Left ventricle myocardium inferior (tissue), 1 donor: ENCODE measurements around the gene SP140. TPM values are rescaled to one million over a fixed set of nuclear protein-coding genes. Genes with fewer than 3 reads are reported as not detected.
"Not testable (repeated sequence)": the region's sequence is repeated elsewhere in the genome, so short reads cannot be mapped to it uniquely, and the experiment has no call there.

Experiments
- DNase-seq: peaks from one replicate; pipeline ENCODE4 v3.0.0-alpha.2; 2020
- H3K27ac ChIP-seq: fragments of 200-600 bp; replicated peaks from 2 replicates; pipeline ENCODE4 v1.8.0; 2021
- H3K27me3 ChIP-seq: fragments of 200-600 bp; 2 replicates; pipeline ENCODE4 v1.8.0; 2021; ENCODE audit warnings: low read depth
- H3K36me3 ChIP-seq: fragments of 200-600 bp; 2 replicates; pipeline ENCODE4 v1.8.0; 2021
- H3K4me1 ChIP-seq: fragments of 200-600 bp; 2 replicates; pipeline ENCODE4 v1.8.0; 2021
- H3K4me3 ChIP-seq: fragments of 200-600 bp; 2 replicates; pipeline ENCODE4 v1.8.0; 2021; ENCODE audit warnings: mild to moderate bottlenecking, moderate library complexity
- H3K9me3 ChIP-seq: fragments of 200-600 bp; replicated peaks from 2 replicates; pipeline ENCODE4 v1.8.0; 2021
- CTCF ChIP-seq: fragments of 200-600 bp; IDR thresholded peaks from 2 replicates; pipeline ENCODE4 v1.8.0; 2021; ENCODE audit warnings: antibody characterized with exemption, mild to moderate bottlenecking, borderline replicate concordance
- intact Hi-C: fragments of 100-400 bp; cut with micrococcal nuclease; formaldehyde crosslinking; loops from one replicate; pipeline ENCODE4 v1.11.0; 2022
- total RNA-seq: library from RNA; stranded (reverse); fragmentation: NEBNext Ultra II Directional; extraction: Animal tissue kit (Norgen Biotek cat#: 25700); gene quantifications from one replicate; pipeline ENCODE4 v1.2.1, GENCODE V29; 2021
- donor health status: DM: no; HTN: yes; CAD: no; lungs with severe emphysema.

Gene SP140
- total RNA-seq, 1 donor from 2014 or later: 1.3 TPM

GRCh38 chr2:230254152-230254881 lies 28.8 kb downstream of the SP140 start:
- intact Hi-C loops: no loop called here
- no peak for DNase-seq
- H3K4me1 ChIP-seq: no peaks in the 10 kb centered on the region
- no peaks in the 10 kb centered on the region for H3K36me3 ChIP-seq
- no peaks in the 10 kb centered on the region for H3K27me3 ChIP-seq
- H3K4me3 ChIP-seq: no peak overlapping the region
- no peaks in the 10 kb centered on the region for H3K9me3 ChIP-seq
- no peak overlapping the region for H3K27ac ChIP-seq
- TF ChIP-seq CTCF: no peak

- H3K27ac ChIP-seq: no peak overlapping the region
- H3K9me3 ChIP-seq: peaks cover 8% of the 10 kb centered on the region
- H3K4me3 ChIP-seq: no peak overlapping the region
- DNase-seq: no peak
- no peaks in the 10 kb centered on the region for H3K4me1 ChIP-seq
- intact Hi-C loops: no loop called here
- no peaks in the 10 kb centered on the region for H3K36me3 ChIP-seq
- H3K27me3 ChIP-seq: no peaks in the 10 kb centered on the region
- no peak for TF ChIP-seq CTCF
Observed at GRCh38 chr2:230256733-230257332, 31.3 kb downstream of the SP140 start.

- Histone ChIP-seq H3K27ac (peak overlapping the region; percentile 56), H3K4me1 (no peaks in the 10 kb centered on the region), H3K4me3 (no peak overlapping the region), H3K27me3 (no peaks in the 10 kb centered on the region), H3K36me3 (no peaks in the 10 kb centered on the region), H3K9me3 (peaks cover 8% of the 10 kb centered on the region)
- intact Hi-C loops: no loop called here
- TF ChIP-seq CTCF: no peak
- DNase-seq: no peak
Observed at GRCh38 chr2:230258483-230258882, 32.9 kb downstream of the SP140 start.

GRCh38 chr2:230262246-230262645 lies 36.7 kb downstream of the SP140 start:
- no peaks in the 10 kb centered on the region for H3K36me3 ChIP-seq
- no peaks in the 10 kb centered on the region for H3K27me3 ChIP-seq
- no peak overlapping the region for H3K4me3 ChIP-seq
- TF ChIP-seq CTCF: no peak
- H3K4me1 ChIP-seq: no peaks in the 10 kb centered on the region
- intact Hi-C loops: no loop called here
- no peak overlapping the region for H3K27ac ChIP-seq
- no peak for DNase-seq
- H3K9me3 ChIP-seq: peaks cover 8% of the 10 kb centered on the region

- DNase-seq, H3K9me3 ChIP-seq, H3K4me1 ChIP-seq, H3K27me3 ChIP-seq, H3K4me3 ChIP-seq, H3K27ac ChIP-seq, H3K36me3 ChIP-seq, intact Hi-C loops: not testable (repeated sequence)
Observed at GRCh38 chr2:230264945-230265344, 39.4 kb downstream of the SP140 start.

GRCh38 chr2:230266638-230267037 lies 41.1 kb downstream of the SP140 start:
- peaks cover 1% of the 10 kb centered on the region for H3K9me3 ChIP-seq
- DNase-seq: no peak
- H3K27me3 ChIP-seq: no peaks in the 10 kb centered on the region
- H3K4me1 ChIP-seq: peaks cover 6% of the 10 kb centered on the region
- intact Hi-C loops: no loop called here
- H3K27ac ChIP-seq: no peak overlapping the region
- H3K4me3 ChIP-seq: no peak overlapping the region
- H3K36me3 ChIP-seq: no peaks in the 10 kb centered on the region
- no peak for TF ChIP-seq CTCF
